ENCODE measurements around the gene HMGCL. TPM values are rescaled to one million over a fixed set of nuclear protein-coding genes. Genes with fewer than 3 reads are reported as not detected.
"Not testable (repeated sequence)": the region's sequence is repeated elsewhere in the genome, so short reads cannot be mapped to it uniquely, and the experiment has no call there.

HMGCL gene
- total RNA-seq, 1 donor from 2014 or later = 13.7 TPM

- no peak for DNase-seq
Measured at GRCh38 chr1:23798662-23799142, 26.5 kb downstream of the HMGCL start.

- DNase-seq = no peak
Measured at GRCh38 chr1:23797478-23798448, 27.5 kb downstream of the HMGCL start.

- DNase-seq = no peak
Measured at GRCh38 chr1:23796466-23797271, 28.6 kb downstream of the HMGCL start.

- DNase-seq = no peak
Measured at GRCh38 chr1:23795676-23796465, 29.4 kb downstream of the HMGCL start.

- not testable (repeated sequence) for DNase-seq
Measured at GRCh38 chr1:23794732-23795182, 30.5 kb downstream of the HMGCL start.

GRCh38 chr1:23793861-23794731 is 31.1 kb downstream of the HMGCL start:
- DNase-seq = no peak

- DNase-seq = no peak
Measured at GRCh38 chr1:23793018-23793781, 32.0 kb downstream of the HMGCL start.

GRCh38 chr1:23792151-23792945 is 32.9 kb downstream of the HMGCL start:
- DNase-seq = no peak

GRCh38 chr1:23791516-23792047 is 33.6 kb downstream of the HMGCL start:
- no peak for DNase-seq

- peak; percentile 95 for DNase-seq
Measured at GRCh38 chr1:23790696-23791515, 34.3 kb downstream of the HMGCL start, which contains the start of gene LYPLA2. LYPLA2 (plus strand) TSS chr1:23791145; CDS start chr1:23792683, 1,538 bp downstream.

- no peak for DNase-seq
Measured at GRCh38 chr1:23788695-23789094, 36.5 kb downstream of the HMGCL start.

- DNase-seq = no peak
Measured at GRCh38 chr1:23787701-23788100, 37.5 kb downstream of the HMGCL start.

GRCh38 chr1:23784846-23785245 is 40.4 kb downstream of the HMGCL start:
- DNase-seq = no peak

- DNase-seq = not testable (repeated sequence)
Measured at GRCh38 chr1:23783141-23783540, 42.1 kb downstream of the HMGCL start.

- DNase-seq = no peak
Measured at GRCh38 chr1:23779826-23780371, 45.3 kb downstream of the HMGCL start.

GRCh38 chr1:23777979-23778814 is 47.0 kb downstream of the HMGCL start, which contains the start of gene PITHD1:
PITHD1 (plus strand) TSS chr1:23778418; CDS start chr1:23778516, 98 bp downstream.
- DNase-seq = peak; percentile 85

GRCh38 chr1:23776217-23776616 is 49.0 kb downstream of the HMGCL start:
- no peak for DNase-seq

Measured in occipital lobe (tissue), 2 donors.